ENCODE measurements around the gene ROBO3.

Gene ROBO3

GRCh38 chr11:124865181-124865901 lies at the start of gene ROBO3:
Gene ROBO3, plus strand, starts transcription at chr11:124865432. Its CDS starts 146 bp downstream, at chr11:124865578.
- DNase-seq (ENCODE audit: low read depth) = no peak

- no peak for DNase-seq (ENCODE audit: low read depth)
Measured at GRCh38 chr11:124817036-124817435, 48.2 kb upstream of the ROBO3 start.

GRCh38 chr11:124821995-124822730 lies 43.1 kb upstream of the ROBO3 start:
- no peak for DNase-seq (ENCODE audit: low read depth)

GRCh38 chr11:124823512-124824376 lies 41.5 kb upstream of the ROBO3 start:
- no peak for DNase-seq (ENCODE audit: low read depth)

GRCh38 chr11:124825876-124826275 lies 39.4 kb upstream of the ROBO3 start:
- no peak for DNase-seq (ENCODE audit: low read depth)

- no peak for DNase-seq (ENCODE audit: low read depth)
Measured at GRCh38 chr11:124829986-124830385, 35.2 kb upstream of the ROBO3 start.

- DNase-seq (ENCODE audit: low read depth) = no peak
Measured at GRCh38 chr11:124830749-124831148, 34.5 kb upstream of the ROBO3 start.

- DNase-seq (ENCODE audit: low read depth) = no peak
Measured at GRCh38 chr11:124831897-124832296, 33.3 kb upstream of the ROBO3 start.

- DNase-seq (ENCODE audit: low read depth) = no peak
Measured at GRCh38 chr11:124832571-124832970, 32.7 kb upstream of the ROBO3 start.

- DNase-seq (ENCODE audit: low read depth) = no peak
Measured at GRCh38 chr11:124834526-124835180, 30.6 kb upstream of the ROBO3 start.

GRCh38 chr11:124835918-124836317 lies 29.3 kb upstream of the ROBO3 start:
- DNase-seq (ENCODE audit: low read depth) = no peak

GRCh38 chr11:124837491-124837856 lies 27.8 kb upstream of the ROBO3 start:
- no peak for DNase-seq (ENCODE audit: low read depth)

- no peak for DNase-seq (ENCODE audit: low read depth)
Measured at GRCh38 chr11:124838805-124839127, 26.5 kb upstream of the ROBO3 start.

- no peak for DNase-seq (ENCODE audit: low read depth)
Measured at GRCh38 chr11:124839128-124839971, 25.9 kb upstream of the ROBO3 start.

- DNase-seq (ENCODE audit: low read depth) = no peak
Measured at GRCh38 chr11:124839972-124840621, 25.1 kb upstream of the ROBO3 start.

- DNase-seq (ENCODE audit: low read depth) = no peak
Measured at GRCh38 chr11:124840666-124841065, 24.6 kb upstream of the ROBO3 start.

- no peak for DNase-seq (ENCODE audit: low read depth)
Measured at GRCh38 chr11:124841201-124841600, 24.0 kb upstream of the ROBO3 start.

GRCh38 chr11:124841840-124842239 lies 23.4 kb upstream of the ROBO3 start:
- DNase-seq (ENCODE audit: low read depth) = no peak

- DNase-seq (ENCODE audit: low read depth) = no peak
Measured at GRCh38 chr11:124842305-124842704, 22.9 kb upstream of the ROBO3 start.

- DNase-seq (ENCODE audit: low read depth) = no peak
Measured at GRCh38 chr11:124843616-124843910, 21.7 kb upstream of the ROBO3 start.

- no peak for DNase-seq (ENCODE audit: low read depth)
Measured at GRCh38 chr11:124844664-124845079, 20.6 kb upstream of the ROBO3 start.

Data from stimulated activated CD8-positive, alpha-beta memory T cell treated with anti-CD3 and anti-CD28 coated beads, Interleukin-15, amount 100 ng/mL, for 1 hour (primary cell).